Hematopoietic multipotent progenitor cell treated with erythropoietin and hydrocortisone succinate and interleukin-3 and kit ligand, for 6 days (in vitro differentiated cells): ENCODE measurements around the gene DHRS13.

Source experiments
- DNase-seq: peaks from one replicate; pipeline ENCODE4 v3.0.0-alpha.2; 2015

DHRS13 gene, protein sequence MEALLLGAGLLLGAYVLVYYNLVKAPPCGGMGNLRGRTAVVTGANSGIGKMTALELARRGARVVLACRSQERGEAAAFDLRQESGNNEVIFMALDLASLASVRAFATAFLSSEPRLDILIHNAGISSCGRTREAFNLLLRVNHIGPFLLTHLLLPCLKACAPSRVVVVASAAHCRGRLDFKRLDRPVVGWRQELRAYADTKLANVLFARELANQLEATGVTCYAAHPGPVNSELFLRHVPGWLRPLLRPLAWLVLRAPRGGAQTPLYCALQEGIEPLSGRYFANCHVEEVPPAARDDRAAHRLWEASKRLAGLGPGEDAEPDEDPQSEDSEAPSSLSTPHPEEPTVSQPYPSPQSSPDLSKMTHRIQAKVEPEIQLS

DNA sequence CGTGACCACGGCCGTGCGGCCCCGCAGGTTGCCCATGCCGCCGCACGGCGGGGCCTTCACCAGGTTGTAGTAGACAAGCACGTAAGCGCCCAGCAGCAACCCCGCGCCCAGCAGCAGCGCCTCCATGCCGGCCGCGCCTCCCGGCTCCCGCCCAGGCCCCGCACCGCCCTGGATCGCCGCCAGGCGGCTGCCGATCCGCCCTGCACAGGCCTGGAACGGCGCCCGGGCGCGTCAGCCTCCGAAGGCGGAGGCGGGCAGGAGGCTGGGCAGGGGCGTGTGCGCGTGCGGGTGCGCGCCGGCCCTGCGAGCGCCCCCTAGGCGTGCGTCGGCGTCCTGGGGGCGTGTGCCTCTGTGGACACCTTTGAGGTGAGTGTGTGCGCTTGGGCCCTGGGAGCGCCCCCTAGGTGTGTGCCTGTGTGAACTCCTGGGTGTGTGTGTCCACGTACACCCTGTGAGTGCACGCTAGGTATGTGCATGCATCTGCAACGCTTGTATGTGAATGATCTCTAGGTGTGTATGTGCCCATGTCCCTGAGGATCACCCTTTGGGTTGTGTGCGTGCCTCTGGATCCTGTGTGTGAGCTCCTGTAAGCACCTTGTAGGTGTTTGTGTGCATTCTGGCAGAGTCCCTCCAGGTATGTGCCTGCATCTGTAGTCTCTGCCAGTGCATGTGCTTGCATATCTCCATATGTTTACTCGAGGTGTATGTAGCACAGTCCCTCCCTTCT is at the start of gene DHRS13:
Gene DHRS13 (minus strand): TSS at position 261 of the 727 bp plus-strand sequence. CDS start 135 bp downstream, at position 126.
- DNase-seq: peak; percentile 97

GRCh38 chr17:28951991-28952975 is 49.4 kb upstream of the DHRS13 start:
- DNase-seq: peak; percentile 100

DNA sequence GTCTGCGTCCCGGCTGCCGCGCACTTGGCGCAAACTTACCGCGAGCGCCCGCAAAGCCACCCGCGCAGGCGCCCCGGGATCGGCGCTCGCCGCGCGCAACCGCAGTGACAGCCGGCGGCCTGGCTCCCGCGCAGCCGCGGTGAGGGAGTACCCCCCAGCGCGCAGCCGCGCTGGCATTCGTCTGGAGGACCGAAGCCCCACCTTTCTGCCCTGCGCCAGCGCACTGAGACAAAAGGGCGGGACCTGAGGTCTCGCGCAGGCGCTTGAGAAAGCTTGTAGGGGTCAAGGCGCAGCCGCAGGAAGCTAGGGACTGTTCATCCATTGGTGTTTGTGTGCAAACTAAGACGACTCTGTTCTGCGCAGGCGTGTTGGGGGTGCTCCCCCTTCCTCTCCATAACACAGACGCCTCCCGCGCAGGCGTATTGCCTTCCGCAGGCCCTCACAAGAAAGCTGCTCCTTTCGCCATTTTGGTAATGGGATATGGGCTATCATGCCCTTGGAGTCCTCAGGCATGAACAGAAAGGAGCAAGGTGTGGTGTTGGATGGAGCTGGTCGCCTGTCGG is 48.6 kb upstream of the DHRS13 start, which contains the start of gene PHF12:
Gene PHF12 (minus strand): TSS at position 91 of the 563 bp plus-strand sequence. CDS start 558 bp downstream, outside the sequence.
- peak; percentile 100 for DNase-seq

- DNase-seq: no peak
Observed at GRCh38 chr17:28950752-28951427, 48.0 kb upstream of the DHRS13 start.

DNA sequence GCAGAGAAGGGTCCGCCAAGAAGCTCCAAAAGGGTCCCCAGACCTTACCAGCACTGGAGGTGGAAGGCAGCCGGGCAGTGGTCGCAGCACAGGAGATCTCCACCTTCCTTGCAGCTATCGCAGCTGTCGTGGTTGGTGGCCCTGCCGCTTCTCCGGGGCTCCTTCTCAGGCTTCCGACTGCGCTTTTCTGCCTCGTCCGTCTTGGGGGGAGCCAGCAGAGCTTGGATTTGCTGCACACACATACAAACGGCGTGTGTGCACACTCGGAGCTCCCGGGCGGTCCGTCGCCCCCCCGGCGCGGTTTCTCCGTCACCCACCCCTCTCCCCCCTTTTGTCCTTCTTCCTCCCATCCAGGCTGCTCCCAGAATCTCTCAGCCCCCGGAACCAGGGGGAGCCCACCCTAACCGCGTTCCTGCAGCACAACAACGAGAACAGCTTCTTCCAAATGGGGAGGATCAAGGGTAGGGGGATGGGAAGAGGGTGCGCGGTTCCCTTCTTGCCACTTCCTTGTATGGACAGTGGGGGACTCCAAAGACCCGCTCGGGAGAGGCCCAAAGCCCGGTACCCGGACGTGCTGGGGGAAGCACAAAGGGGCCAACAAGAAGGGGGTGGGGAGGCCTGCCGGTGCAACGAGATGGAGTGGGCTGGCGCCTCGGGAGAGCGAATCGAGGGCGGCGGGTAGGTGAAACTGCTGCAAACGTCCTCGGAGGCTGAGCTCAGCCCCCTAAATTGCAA is 47.3 kb upstream of the DHRS13 start:
- peak; percentile 70 for DNase-seq

DNA sequence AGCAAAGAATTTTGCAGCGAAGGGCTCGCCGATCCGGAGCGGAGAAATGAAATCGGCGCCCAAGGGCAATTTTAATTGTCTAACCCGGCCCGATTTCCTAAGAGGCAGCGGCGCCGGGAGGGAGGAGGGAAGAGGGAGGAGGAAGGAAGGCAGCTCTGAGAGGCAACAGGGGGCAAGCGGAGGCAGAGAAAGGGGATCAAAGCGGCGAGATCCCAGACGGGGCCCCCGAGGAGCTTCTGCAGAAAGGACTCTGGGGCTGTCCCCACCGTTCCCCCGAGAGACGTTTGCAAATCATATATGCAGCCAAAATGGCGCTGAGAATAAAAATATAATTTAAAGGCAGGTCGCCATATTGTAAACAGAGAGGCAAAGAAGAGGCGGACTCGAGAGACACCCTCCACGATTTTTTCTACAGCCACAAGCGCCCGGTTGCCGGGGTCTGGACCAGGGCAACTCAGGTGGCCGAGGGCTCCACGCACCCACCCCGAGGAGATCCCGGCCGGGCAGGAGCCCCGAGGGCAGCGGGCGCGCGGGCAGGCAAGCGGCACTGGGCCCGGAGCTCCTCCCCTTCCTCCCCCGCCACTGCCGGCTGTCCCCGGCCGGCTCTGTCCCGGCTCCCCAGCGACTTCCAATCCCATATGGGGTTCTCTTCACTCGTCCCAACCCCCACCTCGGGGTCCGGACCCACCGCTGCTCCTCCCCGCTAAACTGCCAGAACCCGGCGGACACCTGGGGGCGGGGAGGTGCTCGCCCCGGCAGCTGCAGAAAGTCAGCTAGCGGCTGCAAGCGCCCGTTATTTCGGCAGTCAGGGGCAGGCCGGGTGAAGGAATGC is 46.5 kb upstream of the DHRS13 start:
- DNase-seq: peak; percentile 59

- DNase-seq: peak; percentile 32
Observed at GRCh38 chr17:28948873-28949184, 46.0 kb upstream of the DHRS13 start.

DNA sequence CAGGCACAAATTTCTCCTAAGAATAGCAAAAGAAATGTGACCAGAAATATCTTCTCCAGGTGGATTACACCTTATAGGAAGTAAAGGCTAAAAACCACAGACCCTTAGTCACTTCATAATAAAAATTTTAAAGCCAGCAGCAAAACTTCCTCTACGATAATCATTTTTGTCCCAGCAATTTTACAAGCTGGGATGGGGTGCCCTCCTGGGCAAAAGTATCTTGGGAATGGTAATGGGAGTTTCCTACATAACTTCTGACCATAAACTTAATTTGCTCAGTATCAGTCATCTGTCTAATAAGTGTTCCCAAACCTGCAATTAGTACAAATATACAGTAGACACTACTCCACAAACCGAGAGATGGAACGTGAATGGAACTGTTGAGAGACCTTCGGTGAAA is 45.5 kb upstream of the DHRS13 start:
- DNase-seq: no peak

- DNase-seq: no peak
Observed at GRCh38 chr17:28947639-28948038, 44.8 kb upstream of the DHRS13 start.

DNA sequence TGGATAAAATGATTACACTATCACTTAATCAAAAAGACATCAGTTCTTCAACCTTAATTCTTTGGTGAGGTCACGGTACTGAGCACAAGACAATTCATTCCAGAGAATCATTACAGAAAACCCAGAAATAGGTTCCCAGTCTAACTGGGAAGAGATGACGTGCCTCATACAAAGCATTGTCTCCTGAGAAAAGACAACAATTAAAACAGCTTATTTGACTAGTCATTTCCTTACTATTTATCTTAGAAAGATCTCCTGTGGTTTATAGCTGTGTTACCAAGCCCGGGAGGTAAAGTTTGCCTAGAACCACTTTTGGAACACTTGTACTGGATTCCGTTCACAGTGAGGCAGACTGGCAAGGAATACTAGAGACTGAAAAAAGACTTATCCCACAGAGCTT is 43.4 kb upstream of the DHRS13 start:
- peak; percentile 50 for DNase-seq

- no peak for DNase-seq
Observed at GRCh38 chr17:28944862-28945741, 42.2 kb upstream of the DHRS13 start.

DNA sequence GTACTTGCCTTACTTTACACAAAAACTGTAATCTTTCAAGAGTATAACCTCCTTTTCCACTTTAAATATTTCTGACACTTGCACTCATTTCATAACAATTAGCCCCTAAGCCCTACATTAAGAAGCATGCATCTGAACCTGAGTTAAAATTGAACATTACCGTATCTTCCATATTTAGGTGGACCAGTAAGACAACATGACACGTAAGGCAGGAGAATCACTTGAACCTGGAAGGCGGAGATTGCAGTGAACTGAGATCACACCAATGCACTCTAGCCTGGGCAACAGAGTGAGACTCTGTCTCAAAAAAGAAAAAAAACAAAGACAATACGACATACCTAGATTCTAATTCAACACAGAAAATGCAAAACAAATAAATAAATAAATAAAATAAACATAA is 41.5 kb upstream of the DHRS13 start:
- no peak for DNase-seq

DNA sequence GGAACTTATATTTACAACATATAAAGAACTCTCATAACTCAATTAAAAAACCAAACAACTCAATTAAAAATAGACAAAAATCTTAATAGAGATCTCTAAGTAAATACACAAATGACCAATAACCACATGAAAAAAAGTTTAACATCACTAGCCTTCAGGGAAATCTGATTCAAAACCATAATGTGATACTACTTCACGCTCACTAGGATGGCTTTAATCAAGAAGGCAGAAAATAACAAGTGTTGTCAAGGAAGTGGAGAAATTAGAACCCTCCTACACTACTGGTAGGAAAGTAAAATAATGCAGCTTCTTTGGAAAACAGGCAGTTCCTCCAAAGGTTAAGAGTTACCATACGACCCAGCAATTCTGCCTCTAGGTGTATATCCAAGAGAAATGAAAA is 40.0 kb upstream of the DHRS13 start:
- no peak for DNase-seq

GRCh38 chr17:28941251-28941650 is 38.4 kb upstream of the DHRS13 start:
- DNase-seq: no peak

- no peak for DNase-seq
Observed at GRCh38 chr17:28940675-28941074, 37.8 kb upstream of the DHRS13 start.

DNA sequence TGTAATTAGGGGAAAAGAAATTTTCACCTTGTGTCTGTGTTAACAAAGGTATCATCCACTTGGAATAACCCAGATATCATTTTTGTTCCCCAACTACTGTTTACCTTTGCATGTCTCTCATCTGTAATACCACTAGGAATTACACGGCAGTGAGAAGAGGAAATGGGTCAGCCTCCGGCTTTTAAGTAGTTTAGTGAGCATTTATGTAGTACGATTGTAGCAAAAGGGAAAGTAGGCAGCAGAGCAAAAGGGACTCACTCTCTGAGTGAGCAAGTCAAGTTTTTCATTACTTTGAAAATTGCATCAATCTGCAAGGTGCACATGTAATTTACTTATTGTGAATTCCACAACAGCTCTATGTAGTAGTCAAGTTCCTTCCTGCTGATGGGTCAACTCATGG is 37.3 kb upstream of the DHRS13 start:
- DNase-seq: no peak

GRCh38 chr17:28938552-28938951 is 35.7 kb upstream of the DHRS13 start:
- DNase-seq: no peak

GRCh38 chr17:28937044-28937729 is 34.3 kb upstream of the DHRS13 start:
- DNase-seq: peak; percentile 61
